Muscle layer of colon (tissue), 2 donors: ENCODE results near the gene TMEM52.

Experiments
- H3K27ac ChIP-seq: one replicate; pipeline ENCODE4 v1.7.0; 2013; ENCODE audit warnings: low read depth, mild to moderate bottlenecking, low read length, moderate library complexity
- H3K27me3 ChIP-seq, 2 donors: one replicate each; pipeline ENCODE4 v1.7.0; 2013; ENCODE audit warnings: low read length in 2 of 2, mild to moderate bottlenecking in 2 of 2; ENCODE audit not compliant: insufficient read depth in 2 of 2, control insufficient read depth in 1 of 2
- H3K36me3 ChIP-seq: one replicate; pipeline ENCODE4 v1.7.0; 2013; ENCODE audit warnings: mild to moderate bottlenecking, low read length; ENCODE audit not compliant: insufficient read depth
- H3K4me1 ChIP-seq: one replicate; pipeline ENCODE4 v1.7.0; 2013; ENCODE audit warnings: mild to moderate bottlenecking, low read length; ENCODE audit not compliant: insufficient read depth
- H3K4me3 ChIP-seq, 2 donors: one replicate each; pipeline ENCODE4 v1.7.0; 2013; ENCODE audit warnings: low read length in 2 of 2, low read depth in 1 of 2, mild to moderate bottlenecking in 1 of 2, moderate library complexity in 1 of 2
- H3K9ac ChIP-seq: one replicate; pipeline ENCODE4 v1.7.0; 2013; ENCODE audit warnings: low read length
- H3K9me3 ChIP-seq: one replicate; pipeline ENCODE4 v1.7.0; 2013; ENCODE audit warnings: mild to moderate bottlenecking, low read length
- donor health status: abdominal sarcoma.
- donor health status: Adenocarcinoma of cecum.

The TMEM52 gene

DNA sequence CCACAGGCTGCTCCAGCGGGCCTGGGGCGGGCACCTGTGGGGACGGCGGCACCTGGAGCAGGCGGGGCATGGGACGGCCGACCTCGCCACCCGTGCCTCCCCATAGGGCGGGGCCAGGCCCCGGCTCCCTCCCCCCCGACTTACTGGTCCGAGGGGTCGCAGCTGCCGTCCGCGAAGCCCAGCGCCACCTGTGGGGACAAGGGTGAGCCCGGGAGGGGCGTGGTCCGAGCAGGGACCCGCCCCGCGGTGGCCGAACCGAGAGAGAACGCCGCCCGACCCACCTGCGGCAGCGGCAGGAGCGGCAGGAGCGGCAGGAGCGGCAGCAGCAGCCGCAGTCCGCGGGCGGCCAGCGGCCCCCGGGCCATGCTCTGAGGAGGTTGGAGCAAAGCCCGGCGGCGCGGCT is at the start of gene TMEM52:
Gene TMEM52, minus strand, starts transcription at position 379 of the 403 bp plus-strand sequence. Its CDS starts 14 bp downstream, at position 365.
- H3K4me3 ChIP-seq: peak within 1 kb of the TSS; percentile 42 to 45
- H3K9me3 ChIP-seq: no peaks in the 10 kb centered on the region
- no peaks in the 10 kb centered on the region for H3K27me3 ChIP-seq
- no peak within 1 kb of the TSS for H3K27ac ChIP-seq
- H3K9ac ChIP-seq: no peak within 1 kb of the TSS
- H3K36me3 ChIP-seq: no peaks in the 10 kb centered on the region
- peaks cover 9% of the 10 kb centered on the region for H3K4me1 ChIP-seq

- H3K27ac ChIP-seq: no peak overlapping the region
- H3K4me3 ChIP-seq: no peak overlapping the region
- H3K27me3 ChIP-seq: peaks cover 0 to 21% of the 10 kb centered on the region in 2 donors
- H3K9me3 ChIP-seq: no peaks in the 10 kb centered on the region
- H3K36me3 ChIP-seq: no peaks in the 10 kb centered on the region
- H3K9ac ChIP-seq: no peak overlapping the region
- H3K4me1 ChIP-seq: no peaks in the 10 kb centered on the region
These were observed 48.8 kb upstream of the TMEM52 start for GRCh38 chr1:1967879-1968278.

GRCh38 chr1:1967151-1967550 is 48.1 kb upstream of the TMEM52 start:
- Histone ChIP-seq H3K9me3 (no peaks in the 10 kb centered on the region), H3K27ac (no peak overlapping the region), H3K4me1 (no peaks in the 10 kb centered on the region), H3K36me3 (no peaks in the 10 kb centered on the region), H3K27me3 (peaks cover 0 to 20% of the 10 kb centered on the region in 2 donors), H3K9ac (no peak overlapping the region), H3K4me3 (no peak overlapping the region)

DNA sequence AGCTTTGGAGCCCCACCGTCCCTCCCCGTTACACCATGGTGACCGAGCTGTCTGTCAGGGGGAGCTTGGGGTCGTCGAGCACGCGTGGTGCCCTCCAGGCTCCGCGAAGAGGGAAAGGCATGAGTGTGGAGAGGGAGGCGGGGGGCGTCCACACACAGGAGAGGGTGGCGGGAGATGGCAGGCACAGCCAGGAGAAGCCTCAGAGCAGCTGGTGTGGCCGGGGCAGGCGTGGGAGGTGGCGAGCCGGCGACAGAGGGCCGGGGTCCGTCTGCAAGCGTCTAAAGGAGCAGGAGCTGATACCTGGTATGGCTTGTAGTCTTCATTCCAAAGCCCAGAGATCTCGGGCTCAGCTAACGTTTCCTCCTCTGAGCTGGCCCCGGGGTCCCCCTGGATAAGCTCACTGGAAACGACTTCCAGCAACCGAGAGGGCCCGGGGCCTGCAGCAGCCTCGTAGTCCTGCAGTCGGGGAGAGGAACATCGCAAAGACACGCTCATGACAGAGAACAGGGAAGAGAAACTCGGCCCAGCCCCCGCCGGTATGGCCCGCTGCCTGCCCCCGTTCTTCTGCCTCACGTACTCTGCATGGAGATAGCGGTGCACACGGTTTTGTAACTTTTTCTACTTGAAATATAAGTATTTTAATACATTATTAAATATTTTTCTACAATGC is 47.1 kb upstream of the TMEM52 start:
- Histone ChIP-seq H3K27me3 (peaks cover 0 to 26% of the 10 kb centered on the region in 2 donors), H3K9ac (no peak overlapping the region), H3K27ac (no peak overlapping the region), H3K9me3 (no peaks in the 10 kb centered on the region), H3K36me3 (no peaks in the 10 kb centered on the region), H3K4me3 (no peak overlapping the region), H3K4me1 (no peaks in the 10 kb centered on the region)

- H3K27ac ChIP-seq: no peak overlapping the region
- no peak overlapping the region for H3K4me3 ChIP-seq
- H3K9ac ChIP-seq: no peak overlapping the region
- H3K27me3 ChIP-seq: peaks cover 0 to 32% of the 10 kb centered on the region in 2 donors
- H3K4me1 ChIP-seq: no peaks in the 10 kb centered on the region
- no peaks in the 10 kb centered on the region for H3K9me3 ChIP-seq
- no peaks in the 10 kb centered on the region for H3K36me3 ChIP-seq
These were observed 46.5 kb upstream of the TMEM52 start for GRCh38 chr1:1965546-1965945.

DNA sequence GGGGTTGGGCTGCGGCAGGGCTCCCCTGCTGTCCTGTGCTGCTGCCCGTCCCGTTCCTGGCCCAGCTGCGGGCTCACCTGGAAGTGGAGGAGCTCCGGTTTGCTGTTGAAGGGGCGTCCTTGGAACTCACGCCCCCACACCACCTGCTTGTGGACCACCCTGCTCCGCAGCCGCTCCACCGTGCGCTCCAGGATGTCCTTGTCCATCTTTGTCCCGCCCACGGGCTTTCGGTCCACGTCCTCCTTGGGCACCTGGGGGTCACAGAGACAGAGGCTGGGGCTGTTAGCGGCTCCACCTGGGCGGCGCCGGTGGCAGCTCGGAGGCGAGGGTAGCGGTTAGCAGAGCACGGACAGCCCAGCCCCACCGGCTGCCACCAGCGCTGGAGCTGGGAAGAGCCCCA is 45.7 kb upstream of the TMEM52 start:
- H3K27me3 ChIP-seq: peaks cover 6 to 39% of the 10 kb centered on the region in 2 donors
- H3K9me3 ChIP-seq: no peaks in the 10 kb centered on the region
- H3K4me1 ChIP-seq: no peaks in the 10 kb centered on the region
- no peak overlapping the region for H3K4me3 ChIP-seq
- no peak overlapping the region for H3K9ac ChIP-seq
- H3K27ac ChIP-seq: no peak overlapping the region
- H3K36me3 ChIP-seq: no peaks in the 10 kb centered on the region

- Histone ChIP-seq H3K4me1 (no peaks in the 10 kb centered on the region), H3K9me3 (no peaks in the 10 kb centered on the region), H3K27me3 (peaks cover 6 to 43% of the 10 kb centered on the region in 2 donors), H3K36me3 (no peaks in the 10 kb centered on the region), H3K4me3 (no peak overlapping the region), H3K9ac (no peak overlapping the region), H3K27ac (no peak overlapping the region)
These were observed 44.5 kb upstream of the TMEM52 start for GRCh38 chr1:1963570-1963969.

DNA sequence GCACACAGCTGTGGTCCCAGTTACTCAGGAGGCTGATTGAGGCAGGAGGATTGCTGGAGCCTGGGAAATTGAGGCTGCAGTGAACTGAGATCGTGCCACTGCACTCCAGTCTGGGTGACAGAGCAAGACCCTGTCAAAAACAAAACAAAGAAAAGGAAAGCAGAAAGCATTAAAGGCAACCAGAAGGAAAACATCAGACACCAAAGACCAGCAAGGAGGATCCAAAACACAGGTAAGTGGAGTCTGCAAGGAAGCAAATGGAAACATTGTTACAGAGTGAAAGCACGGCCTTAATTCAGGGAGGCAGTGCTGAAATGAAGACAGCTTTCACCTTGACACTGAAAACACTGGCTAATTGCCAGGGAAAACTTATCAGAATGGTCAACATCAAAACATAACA is 43.7 kb upstream of the TMEM52 start:
- Histone ChIP-seq H3K27me3 (peaks cover 6 to 43% of the 10 kb centered on the region in 2 donors), H3K4me3 (no peak overlapping the region), H3K27ac (no peak overlapping the region), H3K9me3 (no peaks in the 10 kb centered on the region), H3K36me3 (no peaks in the 10 kb centered on the region), H3K4me1 (no peaks in the 10 kb centered on the region), H3K9ac (no peak overlapping the region)

GRCh38 chr1:1960480-1961196 is 41.6 kb upstream of the TMEM52 start:
- Histone ChIP-seq H3K36me3 (no peaks in the 10 kb centered on the region), H3K9ac (no peak overlapping the region), H3K4me1 (no peaks in the 10 kb centered on the region), H3K27ac (no peak overlapping the region), H3K9me3 (no peaks in the 10 kb centered on the region), H3K4me3 (no peak overlapping the region), H3K27me3 (peaks cover 6 to 44% of the 10 kb centered on the region in 2 donors)

GRCh38 chr1:1959840-1960479 is 40.9 kb upstream of the TMEM52 start:
- Histone ChIP-seq H3K27ac (no peak overlapping the region), H3K9ac (no peak overlapping the region), H3K27me3 (peaks cover 6 to 40% of the 10 kb centered on the region in 2 donors), H3K36me3 (no peaks in the 10 kb centered on the region), H3K9me3 (no peaks in the 10 kb centered on the region), H3K4me1 (no peaks in the 10 kb centered on the region), H3K4me3 (no peak overlapping the region)

DNA sequence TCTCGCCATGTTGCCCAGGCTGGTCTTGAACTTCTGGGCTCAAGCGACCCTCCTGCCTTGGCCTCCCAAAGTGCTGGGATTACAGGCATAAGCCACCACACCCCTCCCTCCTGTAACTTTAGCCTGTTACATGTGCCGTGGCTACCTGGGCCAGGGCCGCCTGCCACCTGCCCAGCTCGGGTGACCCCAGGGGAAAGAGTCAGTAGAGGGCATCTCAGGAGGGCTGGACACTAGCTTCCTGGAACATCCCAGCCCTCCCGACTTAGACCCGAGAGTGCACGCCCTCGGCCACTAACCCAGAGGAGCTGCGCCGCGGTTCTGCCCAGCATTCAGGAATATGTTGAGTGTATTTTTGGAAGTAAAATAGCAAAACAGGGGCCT is 40.4 kb upstream of the TMEM52 start:
- Histone ChIP-seq H3K9ac (no peak overlapping the region), H3K36me3 (no peaks in the 10 kb centered on the region), H3K27ac (no peak overlapping the region), H3K27me3 (peaks cover 6 to 36% of the 10 kb centered on the region in 2 donors), H3K4me3 (no peak overlapping the region), H3K9me3 (no peaks in the 10 kb centered on the region), H3K4me1 (no peaks in the 10 kb centered on the region)
